SK-N-SH treated with all-trans-retinoic acid at 6 μM for 48 hours (cell line): Measurements from ENCODE around the gene ZCCHC2.

Source experiments
- ARNTL ChIP-seq: fragments of 450-650 bp; formaldehyde crosslinking; IDR thresholded peaks from 2 replicates; pipeline ENCODE4 v1.5.0; 2020; ENCODE audit warnings: low read depth, mild to moderate bottlenecking, moderate library complexity, borderline replicate concordance
- ESRRG ChIP-seq: fragments of 250-450 bp; sonication (Bioruptor Pico); IDR thresholded peaks from 2 replicates; pipeline ENCODE4 v1.6.1; 2021; ENCODE audit warnings: mild to moderate bottlenecking
- TOX ChIP-seq: fragments of 250-450 bp; sonication (Bioruptor Pico); IDR thresholded peaks from 2 replicates; pipeline ENCODE4 v1.8.0; 2021; ENCODE audit warnings: mild to moderate bottlenecking, moderate library complexity, borderline replicate concordance
- ZNF565 ChIP-seq: fragments of 450-650 bp; formaldehyde crosslinking; conservative IDR thresholded peaks from 2 replicates; pipeline ENCODE4 v1.5.0; 2020; ENCODE audit warnings: low read depth, mild to moderate bottlenecking, moderate library complexity
- ZNF70 ChIP-seq: fragments of 450-650 bp; formaldehyde crosslinking; IDR thresholded peaks from 2 replicates; pipeline ENCODE4 v1.5.0; 2020; ENCODE audit warnings: mild to moderate bottlenecking, moderate library complexity
- TF ChIP-seq, protein P1 (sequence below): fragments of 250-450 bp; sonication (Bioruptor Pico); IDR thresholded peaks from 2 replicates; pipeline ENCODE4 v1.8.0; 2020; ENCODE audit warnings: mild to moderate bottlenecking, moderate library complexity, borderline replicate concordance

- TF ChIP-seq ZNF565 (CRISPR knock-in tag) (no peak), ARNTL (no peak), TOX (CRISPR knock-in tag) (no peak), ESRRG (CRISPR knock-in tag) (no peak), ZNF70 (no peak)
- TF ChIP-seq, protein P1, sequence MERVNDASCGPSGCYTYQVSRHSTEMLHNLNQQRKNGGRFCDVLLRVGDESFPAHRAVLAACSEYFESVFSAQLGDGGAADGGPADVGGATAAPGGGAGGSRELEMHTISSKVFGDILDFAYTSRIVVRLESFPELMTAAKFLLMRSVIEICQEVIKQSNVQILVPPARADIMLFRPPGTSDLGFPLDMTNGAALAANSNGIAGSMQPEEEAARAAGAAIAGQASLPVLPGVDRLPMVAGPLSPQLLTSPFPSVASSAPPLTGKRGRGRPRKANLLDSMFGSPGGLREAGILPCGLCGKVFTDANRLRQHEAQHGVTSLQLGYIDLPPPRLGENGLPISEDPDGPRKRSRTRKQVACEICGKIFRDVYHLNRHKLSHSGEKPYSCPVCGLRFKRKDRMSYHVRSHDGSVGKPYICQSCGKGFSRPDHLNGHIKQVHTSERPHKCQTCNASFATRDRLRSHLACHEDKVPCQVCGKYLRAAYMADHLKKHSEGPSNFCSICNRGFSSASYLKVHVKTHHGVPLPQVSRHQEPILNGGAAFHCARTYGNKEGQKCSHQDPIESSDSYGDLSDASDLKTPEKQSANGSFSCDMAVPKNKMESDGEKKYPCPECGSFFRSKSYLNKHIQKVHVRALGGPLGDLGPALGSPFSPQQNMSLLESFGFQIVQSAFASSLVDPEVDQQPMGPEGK (CRISPR knock-in tag) = no peak
These were observed 26.6 kb upstream of the ZCCHC2 start for GRCh38 chr18:62496262-62496661.
